Neural cell (in vitro differentiated cells): ENCODE measurements around the gene VSTM4. TPM values are rescaled to one million over a fixed set of nuclear protein-coding genes. Genes with fewer than 3 reads are reported as not detected.

Experiments used
- H2AFZ ChIP-seq: fragments of 200-600, 300-800 bp; sonication (generic), shearing (Covaris generic); 2 replicates; pipeline ENCODE4 v1.6.0; 2014; ENCODE audit warnings: low read depth, mild to moderate bottlenecking, antibody characterized with exemption, low read length, moderate library complexity
- H3F3A ChIP-seq: fragments of 200-600 bp; shearing (Covaris generic); 2 replicates; pipeline ENCODE4 v1.6.1; 2016; ENCODE audit warnings: mild to moderate bottlenecking, moderate library complexity, mixed read lengths, antibody characterized with exemption, low read length; ENCODE audit not compliant: insufficient read depth, poor library complexity, severe bottlenecking
- H3K27ac ChIP-seq: fragments of 200-600, 300-800 bp; sonication (generic), shearing (Covaris generic); 2 replicates; pipeline ENCODE4 v1.5.1; 2014; ENCODE audit warnings: mild to moderate bottlenecking, low read length, moderate library complexity
- H3K27me3 ChIP-seq: fragments of 300-800, 200-600 bp; sonication (generic), shearing (Covaris generic); 2 replicates; pipeline ENCODE4 v1.6.0; 2014; ENCODE audit warnings: mild to moderate bottlenecking, low read depth, low read length, moderate library complexity; ENCODE audit not compliant: insufficient read depth
- H3K36me3 ChIP-seq: fragments of 300-800, 200-600 bp; sonication (generic), shearing (Covaris generic); 2 replicates; pipeline ENCODE4 v1.5.1; 2014; ENCODE audit warnings: mild to moderate bottlenecking, antibody characterized with exemption, low read length, moderate library complexity; ENCODE audit not compliant: insufficient read depth
- H3K4me2 ChIP-seq: fragments of 300-800, 200-600 bp; sonication (generic), shearing (Covaris generic); 2 replicates; pipeline ENCODE4 v1.6.0; 2014; ENCODE audit warnings: mild to moderate bottlenecking, low read length
- H3K4me3 ChIP-seq: fragments of 300-800, 200-600 bp; sonication (generic), shearing (Covaris generic); 2 replicates; pipeline ENCODE4 v1.5.1; 2014; ENCODE audit warnings: mild to moderate bottlenecking, low read length, moderate library complexity
- H3K79me2 ChIP-seq: fragments of 200-600 bp; shearing (Covaris generic); replicated peaks from 2 replicates; pipeline ENCODE4 v1.6.0; 2014; ENCODE audit warnings: mild to moderate bottlenecking, low read length, moderate library complexity; ENCODE audit not compliant: insufficient read depth
- H3K9ac ChIP-seq: fragments of 300-800, 200-600 bp; sonication (generic), shearing (Covaris generic); 2 replicates; pipeline ENCODE4 v1.6.1; 2016; ENCODE audit warnings: mild to moderate bottlenecking, low read length, mixed read lengths
- H3K9me2 ChIP-seq: fragments of 200-600 bp; shearing (Covaris generic); 2 replicates; pipeline ENCODE4 v1.6.1; 2016; ENCODE audit warnings: mild to moderate bottlenecking, low read length, mixed read lengths; ENCODE audit not compliant: insufficient read depth
- H3K9me3 ChIP-seq: fragments of 200-600, 300-800 bp; sonication (generic), shearing (Covaris generic); 2 replicates; pipeline ENCODE4 v1.6.1; 2016; ENCODE audit warnings: mild to moderate bottlenecking, mixed run types, low read length, moderate library complexity, mixed read lengths
- H4K20me1 ChIP-seq: fragments of 200-600 bp; shearing (Covaris generic); 2 replicates; pipeline ENCODE4 v1.6.1; 2016; ENCODE audit warnings: mild to moderate bottlenecking, mixed run types; ENCODE audit not compliant: insufficient read depth
- CTCF ChIP-seq: fragments of 450-650 bp; IDR thresholded peaks from 2 replicates; pipeline ENCODE4 v1.5.1; 2014; ENCODE audit warnings: antibody characterized with exemption, mild to moderate bottlenecking, moderate library complexity; ENCODE audit not compliant: poor library complexity, severe bottlenecking
- EP300 ChIP-seq: fragments of 450-650 bp; conservative IDR thresholded peaks from 2 replicates; pipeline ENCODE4 v1.6.1; 2014; ENCODE audit warnings: antibody characterized with exemption, mild to moderate bottlenecking, moderate library complexity; ENCODE audit not compliant: poor library complexity, severe bottlenecking
- EZH2 ChIP-seq: fragments of 200-600, 300-800 bp; shearing (Covaris generic), sonication (generic); IDR thresholded peaks from 2 replicates; pipeline ENCODE4 v1.6.1; 2014; ENCODE audit warnings: antibody characterized with exemption, low read length, borderline replicate concordance, mild to moderate bottlenecking; ENCODE audit not compliant: insufficient read depth, poor library complexity, severe bottlenecking
- MXI1 ChIP-seq: fragments of 450-650 bp; conservative IDR thresholded peaks from 2 replicates; pipeline ENCODE4 v1.6.1; 2014; ENCODE audit warnings: antibody characterized with exemption, mild to moderate bottlenecking; ENCODE audit not compliant: poor library complexity, severe bottlenecking
- POLR2AphosphoS5 ChIP-seq: IDR thresholded peaks from 2 replicates; pipeline ENCODE4 v1.6.1; 2012
- RAD21 ChIP-seq: fragments of 450-650 bp; conservative IDR thresholded peaks from 2 replicates; pipeline ENCODE4 v1.6.1; 2014; ENCODE audit warnings: antibody characterized with exemption, mild to moderate bottlenecking, moderate library complexity
- REST ChIP-seq: IDR thresholded peaks from 2 replicates; pipeline ENCODE4 v1.6.1; 2012; ENCODE audit warnings: borderline replicate concordance
- SMC3 ChIP-seq: fragments of 450-650 bp; conservative IDR thresholded peaks from 2 replicates; pipeline ENCODE4 v1.6.1; 2014; ENCODE audit warnings: antibody characterized with exemption, mild to moderate bottlenecking, moderate library complexity; ENCODE audit not compliant: poor library complexity
- TAF1 ChIP-seq: IDR thresholded peaks from 2 replicates; pipeline ENCODE4 v1.6.1; 2012; ENCODE audit warnings: low read depth
- polyA plus RNA-seq: library from polyadenylated mRNA; depleted of rRNA; stranded (reverse); fragments of >200 nt; gene quantifications from 2 replicates; pipeline ENCODE4 v1.2.3, GENCODE V29; 2014

Gene VSTM4
- polyA plus RNA-seq, 1 donor from 2014 or later = 0.52 TPM

- no peaks in the 10 kb centered on the region for H3K79me2 ChIP-seq
- no peak overlapping the region for H2AFZ ChIP-seq
- H3K4me2 ChIP-seq = no peak overlapping the region
- H4K20me1 ChIP-seq = no peaks in the 10 kb centered on the region
- H3K36me3 ChIP-seq = no peaks in the 10 kb centered on the region
- no peak overlapping the region for H3K27ac ChIP-seq
- H3K9me2 ChIP-seq = no peaks in the 10 kb centered on the region
- H3F3A ChIP-seq = no peaks in the 10 kb centered on the region
- H3K4me3 ChIP-seq = no peak overlapping the region
- no peak for TF ChIP-seq POLR2AphosphoS5
- TF ChIP-seq REST = no peak
- TF ChIP-seq RAD21 = no peak
- TF ChIP-seq MXI1 = no peak
- TF ChIP-seq SMC3 = no peak
- no peak for TF ChIP-seq EZH2
- no peak for TF ChIP-seq CTCF
- TF ChIP-seq EP300 = no peak
- TF ChIP-seq TAF1 = no peak
- H3K27me3 ChIP-seq = no peaks in the 10 kb centered on the region
- H3K9ac ChIP-seq = no peak overlapping the region
- no peaks in the 10 kb centered on the region for H3K9me3 ChIP-seq
These were observed 65.0 kb downstream of the VSTM4 start for GRCh38 chr10:49050366-49050765.

- Histone ChIP-seq H3K9me2 (no peaks in the 10 kb centered on the region), H3K4me2 (no peak overlapping the region), H3K9ac (no peak overlapping the region), H3K79me2 (no peaks in the 10 kb centered on the region), H3K36me3 (no peaks in the 10 kb centered on the region), H4K20me1 (no peaks in the 10 kb centered on the region), H3K27ac (no peak overlapping the region), H3F3A (no peaks in the 10 kb centered on the region), H3K27me3 (no peaks in the 10 kb centered on the region), H3K9me3 (no peaks in the 10 kb centered on the region), H3K4me3 (no peak overlapping the region), H2AFZ (no peak overlapping the region)
- TF ChIP-seq MXI1 (no peak), TAF1 (no peak), REST (no peak)
These were observed 65.7 kb downstream of the VSTM4 start for GRCh38 chr10:49049660-49050059.
